Adrenal gland (tissue), 5 donors: ENCODE measurements around the gene CFAP99.

Source experiments
- CTCF ChIP-seq, 6 experiments: fragments of 450-650 bp in 4 of 6; fragments of 200-600 bp in 2 of 6; sonication (generic) in 1 of 6; IDR thresholded peaks; 1 replicate in 5 of 6; 2 replicates in 1 of 6; pipeline versions ENCODE4 v1.5.1 to v1.8.0; 2016 to 2021; ENCODE audit warnings: antibody characterized with exemption in 6 of 6, mild to moderate bottlenecking in 2 of 6, moderate library complexity in 1 of 6
- POLR2A ChIP-seq, 2 donors: fragments of 450-650 bp; IDR thresholded peaks; one replicate each; pipeline ENCODE4 v1.6.1; 2017; ENCODE audit warnings: antibody characterized with exemption in 2 of 2, mild to moderate bottlenecking in 2 of 2, moderate library complexity in 1 of 2
- donor health status: DM: no; HTN: no; CAD: no.

GRCh38 chr4:2470791-2471190 is 52.0 kb downstream of the CFAP99 start:
- TF ChIP-seq POLR2A (IDR thresholded peaks at IDR 0.05): no peak
- TF ChIP-seq CTCF (IDR thresholded peaks at IDR 0.05): no peak
